HG03520 (cell line): ENCODE measurements around the gene HAPSTR1.
A peak's percentile ranks its signal among the peaks of the same experiment; 100 is the strongest.

Experiments used
- ATAC-seq: cut with Tn5 transposase; IDR thresholded peaks from one replicate; pipeline ENCODE4 v1.9.1; 2021; ENCODE audit warnings: mild to moderate bottlenecking, moderate library complexity; ENCODE audit not compliant: unreplicated experiment

HAPSTR1 gene

GRCh38 chr16:9119795-9120194 is 28.4 kb downstream of the HAPSTR1 start:
- no peak for ATAC-seq

DNA sequence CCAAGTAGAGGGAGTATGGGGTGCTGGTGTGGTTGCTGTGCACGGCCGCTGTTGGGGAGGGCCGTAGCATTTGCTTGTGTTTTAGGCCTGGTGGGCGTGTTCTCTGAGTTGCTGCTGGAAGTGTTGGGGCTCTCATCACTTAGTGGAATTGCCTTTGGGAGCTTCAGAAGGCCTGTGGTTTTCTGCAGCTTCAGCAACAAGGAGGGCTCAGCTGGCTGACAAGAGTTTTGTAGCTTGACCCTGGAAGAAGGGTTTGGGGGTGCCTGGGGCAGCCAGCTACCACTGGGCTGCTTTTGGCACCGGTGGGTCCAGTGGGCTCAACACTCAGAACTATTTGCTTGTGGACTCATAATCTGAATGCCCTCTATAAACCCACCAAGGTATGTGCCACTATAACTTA is 30.9 kb downstream of the HAPSTR1 start:
- no peak for ATAC-seq

- ATAC-seq: no peak
Observed at GRCh38 chr16:9122969-9123368, 31.5 kb downstream of the HAPSTR1 start.

- ATAC-seq: no peak
Observed at GRCh38 chr16:9123401-9123800, 32.0 kb downstream of the HAPSTR1 start.

DNA sequence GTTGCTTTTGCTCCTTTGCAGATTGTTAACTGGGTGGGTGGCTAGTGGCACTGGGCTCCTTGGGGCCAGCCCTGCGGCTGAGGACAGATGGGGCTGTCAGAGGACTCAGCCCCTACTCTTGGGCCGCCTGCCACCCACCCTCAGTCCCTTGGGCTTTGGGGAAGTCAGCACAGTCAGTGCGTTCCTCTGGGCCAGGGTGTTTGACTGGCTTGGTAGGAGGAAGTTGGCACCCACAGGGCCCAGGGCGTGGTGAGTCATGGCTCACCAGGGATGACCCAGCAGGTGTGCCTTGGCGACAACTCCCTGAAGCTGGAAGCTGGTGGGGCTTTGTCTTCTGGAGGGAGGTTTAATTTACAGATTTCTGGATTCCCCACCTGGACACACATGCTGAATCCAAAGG is 32.4 kb downstream of the HAPSTR1 start:
- no peak for ATAC-seq

GRCh38 chr16:9124444-9124843 is 33.0 kb downstream of the HAPSTR1 start:
- ATAC-seq: no peak

GRCh38 chr16:9124908-9125584 is 33.6 kb downstream of the HAPSTR1 start:
- ATAC-seq: no peak

GRCh38 chr16:9125658-9126505 is 34.4 kb downstream of the HAPSTR1 start:
- ATAC-seq: no peak

DNA sequence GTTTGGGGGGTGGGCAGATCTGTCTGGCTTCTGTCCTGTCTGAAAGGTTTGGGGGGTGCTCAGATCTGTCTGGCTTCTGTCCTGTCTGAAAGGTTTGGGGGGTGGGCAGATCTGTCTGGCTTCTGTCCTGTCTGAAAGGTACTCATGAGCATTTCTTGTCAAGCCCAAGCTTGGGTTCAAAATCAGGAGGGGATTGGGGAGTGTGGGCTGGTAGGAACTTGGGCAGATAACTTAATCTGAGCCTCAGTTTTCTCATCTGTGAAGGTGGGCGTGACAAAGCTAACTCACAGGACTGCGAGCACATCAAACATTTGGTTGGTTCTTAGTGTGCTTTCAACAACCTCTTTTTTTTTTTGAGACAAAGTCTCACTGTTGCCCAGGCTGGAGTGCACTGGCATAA is 35.2 kb downstream of the HAPSTR1 start:
- no peak for ATAC-seq

GRCh38 chr16:9128346-9129342 is 37.2 kb downstream of the HAPSTR1 start:
- no peak for ATAC-seq

GRCh38 chr16:9134306-9134705 is 42.9 kb downstream of the HAPSTR1 start:
- ATAC-seq: no peak

- peak; percentile 57 for ATAC-seq
Observed at GRCh38 chr16:9134739-9135138, 43.3 kb downstream of the HAPSTR1 start.

DNA sequence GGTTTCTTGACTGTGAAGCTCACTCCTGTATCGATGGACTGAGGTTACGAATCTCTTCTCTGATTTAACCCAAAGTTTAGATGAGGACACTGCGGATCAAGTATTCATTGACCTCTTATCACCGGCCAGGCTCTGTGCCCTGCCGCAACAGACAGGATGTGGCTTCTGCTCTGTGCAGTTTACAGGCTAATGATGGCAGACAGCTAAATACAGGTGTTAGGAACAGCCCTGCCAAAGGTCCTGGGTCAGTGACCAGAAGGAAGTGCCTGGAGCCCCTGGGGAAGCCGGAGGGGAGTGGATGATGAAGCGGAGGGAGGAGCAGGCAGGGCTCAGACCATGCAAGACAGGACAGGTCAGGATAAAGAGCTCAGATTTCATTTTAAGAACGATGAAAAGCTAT is 44.4 kb downstream of the HAPSTR1 start:
- peak; percentile 34 for ATAC-seq

DNA sequence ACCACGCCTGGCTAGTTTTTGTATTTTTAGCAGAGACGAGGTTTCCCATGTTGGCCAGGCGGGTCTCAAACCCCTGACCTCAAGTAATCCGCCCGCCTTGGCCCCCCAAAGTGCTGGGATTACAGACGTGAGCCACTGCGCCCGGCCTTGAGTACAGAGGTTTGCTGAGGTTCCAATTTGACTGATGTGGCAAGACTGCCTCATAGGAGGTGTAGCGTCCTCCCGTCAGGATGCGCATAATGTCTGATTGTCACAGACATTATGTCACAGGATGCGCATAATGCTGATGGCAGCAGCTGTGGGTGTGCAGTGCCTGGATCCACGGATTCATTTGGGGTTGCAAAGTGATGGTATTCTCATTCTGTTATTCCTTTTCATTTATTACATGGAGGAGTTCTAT is 45.2 kb downstream of the HAPSTR1 start:
- no peak for ATAC-seq

DNA sequence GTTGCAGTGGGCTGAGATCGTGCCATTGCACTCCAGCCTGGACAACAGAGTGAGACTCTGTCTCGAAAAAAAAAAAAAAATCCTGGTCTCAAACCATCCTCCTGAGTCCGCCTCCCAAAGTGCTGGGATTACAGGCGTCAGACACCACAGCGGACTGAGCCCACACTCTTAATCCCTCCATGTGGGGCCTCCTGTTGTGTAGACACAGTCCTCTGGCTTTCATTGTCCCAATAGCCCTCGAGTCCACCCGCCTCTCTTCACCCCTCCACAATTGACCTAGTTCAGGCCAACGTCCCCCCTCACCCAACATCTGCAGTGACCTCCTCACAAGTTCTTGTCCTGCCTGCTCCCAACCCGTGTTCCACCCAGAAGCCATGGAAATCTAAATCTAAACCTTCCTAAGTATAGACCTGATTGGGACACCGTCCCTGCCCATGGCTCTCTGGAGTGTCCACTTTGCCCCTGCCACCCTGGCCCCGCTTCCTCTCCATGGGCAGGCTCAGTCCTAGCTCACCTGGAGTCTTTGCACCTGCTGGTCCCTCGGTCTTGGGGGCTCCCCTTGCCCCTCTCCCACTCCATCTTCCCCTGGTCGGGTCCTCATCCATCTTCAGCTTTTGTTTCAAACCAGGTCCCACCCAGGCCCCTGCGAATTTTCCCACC is 46.7 kb downstream of the HAPSTR1 start:
- ATAC-seq: no peak

GRCh38 chr16:9138731-9139501 is 47.5 kb downstream of the HAPSTR1 start:
- peak; percentile 34 for ATAC-seq

- ATAC-seq: peak; percentile 59
Observed at GRCh38 chr16:9139965-9140364, 48.5 kb downstream of the HAPSTR1 start.
